NCI-H2081 (cell line): ENCODE results near the gene IFNL4.
A peak's percentile ranks its signal among the peaks of the same experiment; 100 is the strongest.
"Not testable (repeated sequence)": the region's sequence is repeated elsewhere in the genome, so short reads cannot be mapped to it uniquely, and the experiment has no call there.

ENCODE experiments used
- DNase-seq, 2 experiments: peaks; one replicate each; lab custom pipeline; 2025; lab: John Stamatoyannopoulos, UW

The IFNL4 gene

GRCh38 chr19:39257227-39257626 lies 8.6 kb upstream of the IFNL4 start:
- DNase-seq: no peak

GRCh38 chr19:39254531-39255345 lies 6.1 kb upstream of the IFNL4 start:
- no peak for DNase-seq

- DNase-seq: no peak
Observed at GRCh38 chr19:39253374-39254149, 4.9 kb upstream of the IFNL4 start.

GRCh38 chr19:39252458-39252857 lies 3.8 kb upstream of the IFNL4 start:
- DNase-seq: no peak

GRCh38 chr19:39251846-39252245 lies 3.2 kb upstream of the IFNL4 start:
- no peak for DNase-seq

GRCh38 chr19:39251081-39251480 lies 2.4 kb upstream of the IFNL4 start:
- no peak for DNase-seq

GRCh38 chr19:39247701-39248664 lies 673 bp downstream of the IFNL4 start:
- no peak for DNase-seq

GRCh38 chr19:39246951-39247669 lies 1.5 kb downstream of the IFNL4 start:
- no peak for DNase-seq

GRCh38 chr19:39245166-39245565 lies 3.5 kb downstream of the IFNL4 start:
- DNase-seq: not testable (repeated sequence)

- DNase-seq: not testable (repeated sequence)
Observed at GRCh38 chr19:39244410-39245100, 4.1 kb downstream of the IFNL4 start, which contains the start of gene IFNL3. Gene IFNL3 (minus strand): TSS chr19:39245006. CDS start chr19:39244967, 39 bp downstream.

GRCh38 chr19:39243741-39244140 lies 4.9 kb downstream of the IFNL4 start:
- DNase-seq: not testable (repeated sequence)

GRCh38 chr19:39240421-39240820 lies 8.2 kb downstream of the IFNL4 start:
- no peak for DNase-seq

- DNase-seq: no peak
Observed at GRCh38 chr19:39238944-39239343, 9.7 kb downstream of the IFNL4 start.

GRCh38 chr19:39238209-39238608 lies 10.4 kb downstream of the IFNL4 start:
- DNase-seq: no peak

- DNase-seq: peak in 1 of 2 experiments; percentile 2
Observed at GRCh38 chr19:39237200-39238184, 11.2 kb downstream of the IFNL4 start.

- no peak for DNase-seq
Observed at GRCh38 chr19:39236527-39236926, 12.1 kb downstream of the IFNL4 start.

GRCh38 chr19:39232708-39233107 lies 15.9 kb downstream of the IFNL4 start:
- no peak for DNase-seq

GRCh38 chr19:39230096-39230764 lies 18.4 kb downstream of the IFNL4 start:
- no peak for DNase-seq

GRCh38 chr19:39224910-39225309 lies 23.7 kb downstream of the IFNL4 start:
- DNase-seq: no peak
